Measurements from ENCODE around the gene SAC3D1.
"Not testable (repeated sequence)": the region's sequence is repeated elsewhere in the genome, so short reads cannot be mapped to it uniquely, and the experiment has no call there.

Gene SAC3D1

DNA sequence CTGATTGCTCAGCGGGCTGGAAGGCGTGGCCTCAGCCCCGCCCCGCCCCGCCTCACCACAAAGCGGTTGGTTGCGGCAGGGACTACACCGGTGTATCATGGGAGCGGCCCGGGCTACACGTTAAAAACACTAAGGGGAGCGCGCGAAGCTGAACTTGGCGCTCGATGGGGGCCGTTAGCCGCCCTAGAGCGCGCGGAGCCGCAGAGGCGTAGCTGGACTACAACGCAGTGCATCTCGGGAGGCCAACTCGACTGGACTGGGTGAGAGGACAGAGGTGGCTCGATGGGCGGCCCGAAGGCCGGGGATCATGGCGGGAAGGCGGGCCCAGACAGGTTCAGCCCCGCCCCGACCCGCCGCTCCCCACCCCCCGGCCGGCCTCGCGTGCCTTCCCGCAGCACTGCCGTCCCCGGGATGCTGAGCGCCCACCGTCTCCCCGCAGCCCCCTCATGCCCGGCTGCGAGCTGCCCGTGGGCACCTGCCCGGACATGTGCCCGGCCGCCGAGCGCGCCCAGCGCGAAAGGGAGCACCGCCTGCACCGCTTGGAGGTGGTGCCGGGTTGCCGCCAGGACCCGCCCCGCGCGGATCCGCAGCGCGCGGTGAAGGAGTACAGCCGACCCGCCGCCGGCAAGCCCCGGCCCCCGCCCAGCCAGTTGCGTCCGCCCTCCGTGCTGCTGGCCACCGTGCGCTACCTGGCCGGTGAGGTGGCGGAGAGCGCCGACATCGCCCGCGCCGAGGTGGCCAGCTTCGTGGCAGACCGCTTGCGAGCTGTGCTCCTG is at the start of gene SAC3D1:
Gene SAC3D1, plus strand, starts transcription at position 364 of the 776 bp plus-strand sequence. Its CDS starts 83 bp downstream, at position 447.
- in situ Hi-C loops (cut with HindIII; ENCODE audit: low sequenced_read_pairs), result no loop called here

DNA sequence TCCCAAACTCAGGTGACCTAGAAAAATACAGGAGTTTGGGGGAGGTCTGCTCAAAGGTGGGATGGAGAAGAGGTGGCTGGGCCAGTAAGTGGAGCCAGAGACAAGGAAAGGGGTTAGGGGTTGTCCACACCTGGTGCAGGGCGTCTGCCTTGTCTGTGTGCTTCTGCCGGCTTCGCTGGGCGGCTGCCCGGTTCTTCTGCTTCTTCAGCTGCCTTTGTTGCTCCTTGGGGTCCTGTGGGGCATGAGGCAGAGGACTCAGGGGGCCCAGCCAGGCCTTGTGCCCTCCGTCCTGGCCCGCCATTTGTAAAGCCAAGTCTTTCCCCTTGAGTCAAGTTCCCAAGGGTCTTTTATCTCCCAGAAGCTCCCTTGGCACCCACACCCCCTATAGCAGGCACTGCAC is 46.7 kb upstream of the SAC3D1 start:
- in situ Hi-C loops (cut with HindIII; ENCODE audit: low sequenced_read_pairs), result no loop called here

GRCh38 chr11:64996327-64996709 is 44.7 kb upstream of the SAC3D1 start:
- in situ Hi-C loops (cut with HindIII; ENCODE audit: low sequenced_read_pairs), result no loop called here

- in situ Hi-C loops (cut with HindIII; ENCODE audit: low sequenced_read_pairs), result no loop called here
These were observed 44.2 kb upstream of the SAC3D1 start, which contains the start of gene BATF2 for GRCh38 chr11:64996710-64997380. Gene BATF2, minus strand, starts transcription at chr11:64996971. Its CDS starts 57 bp downstream, at chr11:64996914.

DNA sequence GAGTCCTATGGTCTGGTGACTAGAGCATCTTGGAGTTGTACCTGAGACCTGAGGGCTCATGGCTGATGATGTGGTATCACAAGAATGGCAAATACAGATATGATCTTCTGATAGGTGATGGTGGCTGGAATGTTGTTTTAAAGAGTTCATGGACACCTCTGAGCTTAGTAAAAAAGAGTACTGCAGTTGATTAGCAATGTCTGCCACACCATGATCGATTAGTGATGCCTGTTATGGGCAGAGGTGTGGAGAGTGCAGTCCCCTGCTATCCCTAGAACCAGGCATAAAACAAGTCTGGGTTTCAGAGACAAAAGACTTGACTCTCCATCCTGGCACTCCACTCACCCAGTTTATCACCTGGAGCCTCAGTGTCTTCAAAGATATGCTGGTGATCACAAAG is 42.9 kb upstream of the SAC3D1 start:
- in situ Hi-C loops (cut with HindIII; ENCODE audit: low sequenced_read_pairs), result no loop called here

DNA sequence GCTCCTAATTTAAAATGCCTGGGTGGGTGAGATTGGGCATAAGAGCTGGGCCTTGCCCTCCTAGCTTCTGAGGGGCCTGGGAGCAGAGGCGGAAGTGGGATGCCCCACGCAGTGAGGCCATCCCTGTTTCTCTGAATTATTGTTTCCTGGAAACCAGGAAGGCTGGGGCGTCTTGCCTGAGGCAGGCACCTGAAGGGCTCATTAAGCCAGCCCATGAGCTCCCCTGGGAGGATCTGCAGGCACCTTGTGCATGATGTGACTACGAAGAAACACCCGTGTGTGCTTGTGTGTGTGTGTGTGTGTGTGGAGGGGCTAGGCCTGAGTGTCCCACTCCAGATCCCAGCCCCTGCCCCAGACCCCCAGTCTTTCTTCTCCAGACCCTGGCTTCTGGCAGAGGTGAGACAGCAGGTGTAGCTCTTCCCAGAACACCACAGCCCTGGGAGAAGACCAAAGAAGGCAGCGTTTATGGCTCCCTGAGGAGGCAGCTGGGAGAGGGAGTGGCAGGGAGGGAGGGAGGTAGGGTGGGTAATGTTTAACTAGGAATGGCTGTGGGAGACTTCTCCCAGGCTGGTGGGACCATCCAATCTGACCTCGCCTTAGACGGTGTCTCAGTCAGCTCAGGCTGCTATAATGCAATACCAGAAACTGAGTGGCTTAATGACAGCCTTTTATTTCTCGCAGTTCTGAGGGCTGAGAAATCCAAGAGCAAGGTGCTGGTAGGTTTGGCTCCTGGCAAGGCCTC is 42.1 kb upstream of the SAC3D1 start:
- in situ Hi-C loops (cut with HindIII; ENCODE audit: low sequenced_read_pairs), result no loop called here

DNA sequence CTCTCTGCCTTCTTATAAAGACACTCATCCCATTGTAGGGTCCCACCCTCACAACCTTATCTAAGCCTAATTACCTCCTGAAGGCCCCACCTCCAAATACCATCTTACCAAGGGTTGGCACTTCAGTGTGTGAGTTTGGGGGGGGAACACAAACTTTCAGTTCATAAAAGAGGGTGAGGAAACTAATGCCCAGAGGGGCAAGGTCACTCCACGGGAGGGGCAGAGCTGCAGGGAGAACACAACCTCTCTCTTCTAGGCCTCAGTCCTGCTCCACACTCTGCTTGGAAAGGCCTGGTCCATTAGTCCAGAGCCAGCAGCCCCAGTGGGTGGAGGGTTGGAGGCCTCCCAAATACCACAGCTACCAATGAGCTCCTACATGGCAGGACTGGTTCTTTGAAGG is 41.5 kb upstream of the SAC3D1 start:
- in situ Hi-C loops (cut with HindIII; ENCODE audit: low sequenced_read_pairs), result no loop called here

DNA sequence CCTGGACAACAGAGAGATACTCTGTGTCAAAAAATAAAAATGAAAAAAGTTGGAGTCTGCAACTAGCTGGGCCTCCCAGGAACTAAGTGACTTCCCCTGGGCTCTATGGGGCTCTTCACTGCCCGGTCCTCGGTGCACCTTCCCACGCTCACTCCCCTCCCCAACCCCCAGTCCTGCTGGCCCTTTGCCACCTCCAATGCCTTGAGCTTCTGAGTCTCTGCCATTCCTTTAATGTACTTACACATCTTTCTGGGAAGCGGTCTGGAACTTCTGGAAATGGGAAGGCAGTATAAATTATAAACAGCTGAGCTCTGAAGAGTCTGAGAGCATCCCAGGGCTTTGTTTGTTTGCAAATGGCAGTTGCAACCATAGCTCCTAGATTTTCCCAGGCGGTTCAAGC is 38.3 kb upstream of the SAC3D1 start:
- in situ Hi-C loops (cut with HindIII; ENCODE audit: low sequenced_read_pairs), result no loop called here

DNA sequence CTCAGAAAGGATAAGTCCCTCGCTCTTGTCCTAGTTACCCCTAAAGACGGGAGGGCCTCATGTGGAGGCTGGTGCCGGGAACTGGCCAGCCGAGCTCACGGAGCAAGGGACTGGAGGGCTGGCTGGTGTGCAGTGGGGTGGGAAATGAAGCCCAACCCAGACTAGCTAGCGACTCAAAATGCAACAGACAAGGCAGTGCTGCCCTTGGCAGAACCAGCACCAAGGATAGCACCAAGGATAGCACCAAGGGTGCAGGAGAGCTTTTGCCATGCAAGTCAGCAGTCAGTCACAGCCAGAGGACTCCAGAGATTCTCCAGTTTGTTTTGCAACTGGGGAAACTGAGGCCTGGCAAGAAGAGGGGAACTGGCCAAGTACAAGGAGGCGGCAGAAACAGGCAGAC is 37.7 kb upstream of the SAC3D1 start:
- in situ Hi-C loops (cut with HindIII; ENCODE audit: low sequenced_read_pairs), result no loop called here

- in situ Hi-C loops (cut with HindIII; ENCODE audit: low sequenced_read_pairs), result not testable (repeated sequence)
These were observed 37.0 kb upstream of the SAC3D1 start for GRCh38 chr11:65003968-65004367.

DNA sequence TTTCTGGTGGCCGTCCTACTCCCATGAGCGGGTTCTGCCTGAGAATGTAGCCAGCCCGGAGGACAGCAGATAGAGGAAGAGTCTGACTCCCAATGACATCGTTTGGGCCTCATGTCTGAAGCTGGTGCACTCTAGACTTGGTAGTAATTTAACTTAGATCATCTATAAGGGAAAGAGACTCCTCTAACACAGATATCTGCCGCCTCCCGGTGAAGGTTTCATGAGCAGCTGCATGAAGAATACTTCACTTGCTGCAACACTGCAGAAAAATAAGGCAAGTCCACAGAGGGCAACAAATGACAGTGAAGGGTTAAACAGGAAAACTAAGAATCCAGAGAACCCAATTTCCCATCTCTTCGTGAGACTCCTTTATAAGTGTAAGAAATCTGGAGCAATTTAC is 33.0 kb upstream of the SAC3D1 start:
- in situ Hi-C loops (cut with HindIII; ENCODE audit: low sequenced_read_pairs), result no loop called here

DNA sequence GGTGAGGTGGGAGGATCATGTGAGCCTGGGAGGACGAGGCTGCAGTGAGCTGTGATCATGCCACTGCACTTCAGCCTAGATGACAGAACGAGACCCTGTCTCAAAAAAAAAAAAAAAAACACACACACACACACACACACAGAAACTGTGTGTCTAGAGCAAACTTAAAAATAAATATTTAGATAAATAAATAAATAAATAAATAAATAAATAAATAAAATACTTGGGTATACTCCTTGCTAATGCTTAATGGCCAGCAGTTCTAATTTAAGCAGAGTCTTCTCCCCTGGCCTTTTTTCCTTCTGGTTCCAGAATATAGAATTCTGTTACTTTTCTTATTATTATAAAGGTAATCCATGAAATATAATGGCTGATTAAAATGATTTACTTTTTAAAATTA is 32.1 kb upstream of the SAC3D1 start:
- in situ Hi-C loops (cut with HindIII; ENCODE audit: low sequenced_read_pairs), result no loop called here

- in situ Hi-C loops (cut with HindIII; ENCODE audit: low sequenced_read_pairs), result no loop called here
These were observed 27.7 kb upstream of the SAC3D1 start for GRCh38 chr11:65013130-65013887.

- in situ Hi-C loops (cut with HindIII; ENCODE audit: low sequenced_read_pairs), result no loop called here
These were observed 26.9 kb upstream of the SAC3D1 start, which contains the start of gene ARL2 for GRCh38 chr11:65013888-65014725. Gene ARL2, plus strand, starts transcription at chr11:65014160. Its CDS starts 48 bp downstream, at chr11:65014208.

- in situ Hi-C loops (cut with HindIII; ENCODE audit: low sequenced_read_pairs), result loop anchor here (5.0 kb wide), 1 partner anchor 82 kb away; no protein-coding TSS in a partner anchor
These were observed 26.2 kb upstream of the SAC3D1 start for GRCh38 chr11:65014726-65015227.

DNA sequence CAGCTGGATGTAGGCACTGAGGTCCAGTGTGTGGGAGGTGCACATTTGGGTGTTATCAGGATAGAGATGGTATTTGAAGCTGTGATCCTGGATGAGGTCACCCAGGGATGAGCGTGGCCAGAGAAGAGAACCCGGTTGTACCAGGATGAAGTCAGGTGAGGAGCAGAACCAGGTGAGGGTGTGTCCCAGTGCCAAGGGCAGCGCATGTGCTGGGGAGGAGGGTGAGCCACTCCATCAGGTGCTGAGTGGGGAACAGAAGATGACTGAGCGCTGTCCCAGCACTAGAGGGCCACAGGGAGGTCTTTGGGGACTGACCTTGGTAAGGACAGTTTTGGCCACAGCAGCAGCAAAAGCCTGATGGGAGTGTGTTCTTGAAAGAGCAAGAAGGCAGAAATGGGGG is 24.3 kb upstream of the SAC3D1 start:
- in situ Hi-C loops (cut with HindIII; ENCODE audit: low sequenced_read_pairs), result loop anchor here (5.0 kb wide), 1 partner anchor 84 kb away; no protein-coding TSS in a partner anchor

GRCh38 chr11:65017937-65018336 is 23.1 kb upstream of the SAC3D1 start:
- in situ Hi-C loops (cut with HindIII; ENCODE audit: low sequenced_read_pairs), result loop anchor here (5.0 kb wide), 1 partner anchor 86 kb away; no protein-coding TSS in a partner anchor

- in situ Hi-C loops (cut with HindIII; ENCODE audit: low sequenced_read_pairs), result loop anchor here (5.0 kb wide), 1 partner anchor 88 kb away; no protein-coding TSS in a partner anchor
These were observed 21.2 kb upstream of the SAC3D1 start for GRCh38 chr11:65019824-65020223.

- in situ Hi-C loops (cut with HindIII; ENCODE audit: low sequenced_read_pairs), result no loop called here
These were observed 20.0 kb upstream of the SAC3D1 start for GRCh38 chr11:65021003-65021402.
